ENCODE results near the gene LRRC37B.
"Not testable (repeated sequence)": the region's sequence is repeated elsewhere in the genome, so short reads cannot be mapped to it uniquely, and the experiment has no call there.

Gene LRRC37B

GRCh38 chr17:32019228-32019627 is 12.0 kb downstream of the LRRC37B start:
- peaks cover 10 to 17% of the 10 kb centered on the region in 2 donors for H3K4me1 Mint-ChIP-seq (ENCODE audit: low read depth in 2 of 2)
- H3K27me3 Mint-ChIP-seq, result no peaks in the 10 kb centered on the region
- no peaks in the 10 kb centered on the region for H3K9me3 Mint-ChIP-seq
- peak overlapping the region in 1 of 2 donors; percentile 45 for H3K27ac Mint-ChIP-seq
- no peak overlapping the region for H3K4me3 Mint-ChIP-seq
- peaks cover 32% of the 10 kb centered on the region for H3K36me3 Mint-ChIP-seq (ENCODE audit: insufficient read depth)
- no peak for ATAC-seq (replicated peaks)
- no peak for DNase-seq

GRCh38 chr17:32020943-32021614 is 13.9 kb downstream of the LRRC37B start:
- ATAC-seq (replicated peaks) (no peak), DNase-seq (no peak)
- Mint-ChIP-seq H3K36me3 (ENCODE audit: insufficient read depth) (peaks cover 44% of the 10 kb centered on the region), H3K27me3 (no peaks in the 10 kb centered on the region), H3K4me3 (no peak overlapping the region), H3K4me1 (ENCODE audit: low read depth in 2 of 2) (peaks cover 9 to 10% of the 10 kb centered on the region in 2 donors), H3K27ac (no peak overlapping the region), H3K9me3 (no peaks in the 10 kb centered on the region)

- no peaks in the 10 kb centered on the region for H3K9me3 Mint-ChIP-seq
- H3K27ac Mint-ChIP-seq, result peak overlapping the region in 1 of 2 donors; percentile 8
- H3K4me1 Mint-ChIP-seq (ENCODE audit: low read depth in 2 of 2), result peaks cover 5 to 6% of the 10 kb centered on the region in 2 donors
- no peaks in the 10 kb centered on the region for H3K27me3 Mint-ChIP-seq
- H3K4me3 Mint-ChIP-seq, result no peak overlapping the region
- DNase-seq (no peak), ATAC-seq (replicated peaks) (no peak)
- H3K36me3 Mint-ChIP-seq (ENCODE audit: insufficient read depth), result peaks cover 45% of the 10 kb centered on the region
These were observed 14.4 kb downstream of the LRRC37B start for GRCh38 chr17:32021615-32021955.

DNA sequence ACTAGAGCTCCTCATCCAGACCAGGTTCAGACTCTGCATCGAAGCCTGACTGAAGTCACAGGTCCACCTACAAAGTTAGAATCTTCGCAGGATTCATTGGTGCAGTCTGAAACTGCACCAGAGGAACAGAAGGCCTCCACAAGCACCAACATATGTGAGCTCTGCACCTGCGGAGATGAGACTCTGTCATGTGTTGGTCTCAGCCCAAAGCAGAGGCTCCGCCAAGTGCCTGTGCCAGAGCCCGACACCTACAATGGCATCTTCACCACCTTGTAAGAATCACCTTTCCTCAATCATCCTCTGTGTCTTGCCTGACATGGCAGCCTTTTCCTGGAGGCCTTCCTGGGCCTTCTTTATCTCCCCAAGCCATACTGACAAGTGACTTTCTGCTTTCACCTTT is 15.4 kb downstream of the LRRC37B start:
- H3K27me3 Mint-ChIP-seq; ATAC-seq (replicated peaks); H3K9me3 Mint-ChIP-seq; H3K4me3 Mint-ChIP-seq; DNase-seq: not testable (repeated sequence)
- Mint-ChIP-seq H3K36me3 (ENCODE audit: insufficient read depth) (peaks cover 41% of the 10 kb centered on the region), H3K27ac (peak overlapping the region in 1 of 2 donors; percentile 8), H3K4me1 (ENCODE audit: low read depth in 2 of 2) (peaks cover 0 to 11% of the 10 kb centered on the region in 2 donors)

DNA sequence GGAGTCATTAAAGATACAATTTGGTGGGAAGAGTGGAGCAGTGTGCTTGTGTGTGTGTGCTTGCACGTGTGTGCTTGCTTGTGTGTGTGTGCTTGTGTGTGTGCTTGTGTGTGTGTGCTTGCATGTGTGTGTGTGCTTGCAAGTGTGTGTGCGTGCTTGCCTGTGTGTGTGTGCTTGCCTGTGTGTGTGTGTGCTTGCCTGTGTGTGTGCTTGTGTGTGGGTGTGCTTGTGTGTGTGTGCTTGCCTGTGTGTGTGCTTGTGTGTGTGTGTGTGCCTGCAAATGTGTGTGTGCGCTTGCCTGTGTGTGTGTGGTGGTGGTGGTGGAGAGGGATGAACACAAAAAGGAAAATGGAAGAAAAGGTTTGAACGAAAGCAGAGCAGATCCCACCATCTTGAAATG is 20.1 kb downstream of the LRRC37B start:
- H3K4me3 Mint-ChIP-seq; DNase-seq; H3K27me3 Mint-ChIP-seq; H3K9me3 Mint-ChIP-seq; H3K4me1 Mint-ChIP-seq (ENCODE audit: low read depth in 2 of 2); ATAC-seq (replicated peaks): not testable (repeated sequence)
- H3K27ac Mint-ChIP-seq, result peak overlapping the region in 1 of 2 donors; percentile 42
- H3K36me3 Mint-ChIP-seq (ENCODE audit: insufficient read depth), result peaks cover 21% of the 10 kb centered on the region

DNA sequence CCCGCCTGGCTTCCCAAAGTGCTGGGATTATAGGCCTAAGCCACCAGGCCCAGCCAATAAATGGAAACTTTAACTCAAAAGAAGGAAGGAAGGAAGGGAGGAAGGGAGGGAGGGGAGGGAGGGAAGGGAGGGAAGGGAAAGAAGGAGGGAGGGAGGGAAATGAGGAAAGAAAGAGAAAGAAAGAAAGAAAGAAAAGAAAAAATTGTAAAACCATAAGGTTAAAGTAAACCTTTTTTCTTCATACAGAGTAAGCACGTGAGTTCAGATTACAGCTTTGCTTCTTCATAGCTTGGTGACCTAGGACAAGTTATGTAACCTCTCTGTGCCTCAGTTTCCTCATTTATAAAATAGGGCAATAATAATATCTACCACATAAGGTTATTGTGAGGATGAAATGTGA is 26.0 kb downstream of the LRRC37B start:
- DNase-seq (no peak), ATAC-seq (replicated peaks) (no peak)
- Mint-ChIP-seq H3K27me3 (no peaks in the 10 kb centered on the region), H3K4me1 (ENCODE audit: low read depth in 2 of 2) (no peaks in the 10 kb centered on the region), H3K4me3 (no peak overlapping the region), H3K9me3 (no peaks in the 10 kb centered on the region), H3K27ac (no peak overlapping the region), H3K36me3 (ENCODE audit: insufficient read depth) (peaks cover 47% of the 10 kb centered on the region)

DNA sequence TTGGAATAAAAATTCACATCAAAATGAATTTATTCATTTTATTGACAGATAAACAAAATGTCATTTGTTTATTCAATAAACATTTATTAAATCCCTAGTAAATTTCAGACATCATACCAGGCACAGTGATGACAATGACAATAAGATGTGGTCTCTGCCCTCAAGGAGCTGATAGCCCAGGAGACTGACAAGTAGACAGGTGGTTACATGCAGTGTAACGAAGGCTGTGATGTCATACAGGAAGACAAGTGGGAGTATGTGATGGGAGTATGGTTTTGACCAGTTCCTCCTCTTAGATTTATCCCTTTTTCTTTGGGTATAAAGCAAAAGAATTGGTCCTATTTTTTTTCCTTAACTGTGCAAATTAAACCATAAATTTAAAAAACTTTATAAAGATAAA is 26.6 kb downstream of the LRRC37B start:
- not testable (repeated sequence) for H3K4me3 Mint-ChIP-seq; DNase-seq; H3K27ac Mint-ChIP-seq; H3K4me1 Mint-ChIP-seq (ENCODE audit: low read depth in 2 of 2); H3K9me3 Mint-ChIP-seq; H3K27me3 Mint-ChIP-seq; ATAC-seq (replicated peaks)
- H3K36me3 Mint-ChIP-seq (ENCODE audit: insufficient read depth), result peaks cover 50% of the 10 kb centered on the region

GRCh38 chr17:32040246-32040645 is 33.1 kb downstream of the LRRC37B start:
- H3K36me3 Mint-ChIP-seq (ENCODE audit: insufficient read depth), result peaks cover 37% of the 10 kb centered on the region
- ATAC-seq (replicated peaks); H3K4me3 Mint-ChIP-seq; H3K27ac Mint-ChIP-seq; DNase-seq; H3K9me3 Mint-ChIP-seq; H3K27me3 Mint-ChIP-seq; H3K4me1 Mint-ChIP-seq (ENCODE audit: low read depth in 2 of 2): not testable (repeated sequence)

- H3K4me3 Mint-ChIP-seq; ATAC-seq (replicated peaks); H3K9me3 Mint-ChIP-seq; H3K27ac Mint-ChIP-seq; DNase-seq; H3K4me1 Mint-ChIP-seq (ENCODE audit: low read depth in 2 of 2); H3K27me3 Mint-ChIP-seq: not testable (repeated sequence)
- H3K36me3 Mint-ChIP-seq (ENCODE audit: insufficient read depth), result peaks cover 29% of the 10 kb centered on the region
These were observed 34.2 kb downstream of the LRRC37B start for GRCh38 chr17:32041306-32041875.

GRCh38 chr17:32042266-32042665 is 35.1 kb downstream of the LRRC37B start:
- H3K36me3 Mint-ChIP-seq (ENCODE audit: insufficient read depth), result peaks cover 20% of the 10 kb centered on the region
- not testable (repeated sequence) for DNase-seq; ATAC-seq (replicated peaks); H3K27ac Mint-ChIP-seq; H3K9me3 Mint-ChIP-seq; H3K27me3 Mint-ChIP-seq; H3K4me1 Mint-ChIP-seq (ENCODE audit: low read depth in 2 of 2); H3K4me3 Mint-ChIP-seq

DNA sequence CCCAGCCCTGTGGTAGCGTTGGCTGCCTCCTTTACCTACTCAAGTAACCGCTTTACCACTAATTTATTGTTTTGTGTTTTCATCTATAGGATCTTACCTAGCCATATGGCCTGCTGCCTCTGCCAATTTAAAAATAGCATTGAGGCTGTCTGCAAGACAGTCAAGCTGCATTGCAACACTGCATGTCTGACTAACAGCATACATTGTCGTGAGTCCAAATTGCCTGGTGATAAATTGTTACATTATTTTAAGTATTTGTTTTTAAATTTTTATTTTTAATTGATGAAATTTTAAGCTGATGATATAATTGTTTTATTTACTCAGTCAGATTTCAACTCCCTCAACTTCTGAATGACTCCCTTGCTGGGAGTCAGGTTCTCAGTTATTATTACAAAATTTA is 38.4 kb downstream of the LRRC37B start:
- peaks cover 14% of the 10 kb centered on the region for H3K36me3 Mint-ChIP-seq (ENCODE audit: insufficient read depth)
- not testable (repeated sequence) for H3K4me3 Mint-ChIP-seq

DNA sequence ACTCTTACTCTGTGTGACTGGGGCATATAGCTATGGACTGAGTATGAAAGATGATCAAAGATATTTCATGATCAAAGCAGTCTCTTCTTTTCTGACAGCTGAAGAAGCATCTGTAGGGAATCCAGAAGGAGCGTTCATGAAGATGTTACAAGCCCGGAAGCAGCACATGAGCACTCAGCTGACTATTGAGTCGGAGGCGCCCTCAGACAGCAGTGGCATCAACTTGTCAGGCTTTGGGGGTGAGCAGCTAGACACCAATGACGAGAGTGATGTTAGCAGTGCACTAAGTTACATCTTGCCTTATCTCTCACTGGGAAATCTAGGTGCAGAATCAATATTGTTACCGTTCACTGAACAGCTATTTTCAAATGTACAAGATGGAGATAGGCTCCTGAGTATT is 40.5 kb downstream of the LRRC37B start:
- ATAC-seq (replicated peaks); H3K36me3 Mint-ChIP-seq (ENCODE audit: insufficient read depth); H3K9me3 Mint-ChIP-seq; H3K27ac Mint-ChIP-seq; DNase-seq; H3K27me3 Mint-ChIP-seq; H3K4me1 Mint-ChIP-seq (ENCODE audit: low read depth in 2 of 2); H3K4me3 Mint-ChIP-seq: not testable (repeated sequence)

More for the DNA sequence above, 38.4 kb downstream of the LRRC37B start:
- not testable (repeated sequence) for ATAC-seq (replicated peaks); H3K27ac Mint-ChIP-seq; H3K4me1 Mint-ChIP-seq (ENCODE audit: low read depth in 2 of 2); DNase-seq; H3K27me3 Mint-ChIP-seq; H3K9me3 Mint-ChIP-seq

DNA sequence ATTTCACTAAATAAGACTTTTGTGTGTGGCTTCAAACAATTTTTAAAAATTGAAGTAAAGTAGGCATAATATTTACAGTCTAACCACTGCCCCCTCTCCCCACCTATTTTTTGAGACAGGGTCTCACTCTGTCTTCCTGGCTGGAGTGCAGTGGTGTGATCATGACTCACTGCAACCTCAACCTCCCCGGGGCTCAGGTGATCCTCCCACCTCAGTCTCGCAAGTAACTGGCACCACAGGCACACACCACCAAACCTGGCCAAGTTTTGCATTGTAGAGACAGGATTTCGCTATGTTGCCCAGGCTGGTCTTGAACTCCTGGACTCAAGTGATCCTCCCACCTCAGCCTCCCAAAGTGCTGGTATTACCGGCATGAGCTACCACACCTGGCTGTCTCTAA is 47.8 kb downstream of the LRRC37B start:
- H3K36me3 Mint-ChIP-seq (ENCODE audit: insufficient read depth); H3K9me3 Mint-ChIP-seq; H3K27ac Mint-ChIP-seq; DNase-seq; H3K4me3 Mint-ChIP-seq; H3K27me3 Mint-ChIP-seq; H3K4me1 Mint-ChIP-seq (ENCODE audit: low read depth in 2 of 2); ATAC-seq (replicated peaks): not testable (repeated sequence)

DNA sequence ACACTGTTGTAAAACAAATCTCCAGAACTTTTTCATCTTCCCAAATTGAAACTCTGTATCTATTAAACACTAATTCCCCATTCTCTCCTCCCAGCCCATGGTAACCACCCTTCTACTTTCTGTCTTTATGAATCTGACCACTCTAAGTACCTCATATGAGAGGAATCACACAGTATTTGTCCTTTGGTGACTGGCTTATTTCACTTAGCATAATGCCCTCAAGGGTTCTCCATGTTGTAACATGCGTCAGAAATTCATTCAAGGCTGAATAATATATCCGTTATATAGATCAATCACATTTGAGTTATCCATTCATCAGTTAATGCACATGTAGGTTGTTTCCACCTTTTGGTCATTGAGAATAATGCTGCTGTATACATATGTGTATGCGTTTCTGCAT is 48.2 kb downstream of the LRRC37B start:
- not testable (repeated sequence) for DNase-seq; H3K9me3 Mint-ChIP-seq; H3K4me1 Mint-ChIP-seq (ENCODE audit: low read depth in 2 of 2); H3K27me3 Mint-ChIP-seq; H3K36me3 Mint-ChIP-seq (ENCODE audit: insufficient read depth); H3K4me3 Mint-ChIP-seq; H3K27ac Mint-ChIP-seq; ATAC-seq (replicated peaks)
